Measurements from ENCODE around the gene SLC39A11.

SLC39A11 gene

GRCh38 chr17:72853440-72854415 is 238.8 kb downstream of the SLC39A11 start:
- Histone ChIP-seq H3K4me1 (ENCODE audit: control insufficient read depth, insufficient read depth, low read length) (no peaks in the 10 kb centered on the region), H3K27me3 (ENCODE audit: control insufficient read depth, insufficient read depth, low read length, poor library complexity, severe bottlenecking) (no peaks in the 10 kb centered on the region), H3K9me3 (ENCODE audit: control insufficient read depth, low read length) (no peaks in the 10 kb centered on the region), H3K36me3 (ENCODE audit: control insufficient read depth, insufficient read depth, low read length) (no peaks in the 10 kb centered on the region), H3K27ac (ENCODE audit: insufficient read depth, low read depth, low read length, poor library complexity, severe bottlenecking) (no peak overlapping the region), H3K4me3 (ENCODE audit: insufficient read depth, low read depth, low read length) (no peak overlapping the region)
- WGBS, 2 experiments = 88 to 89% methylated on average over 17 of the region's 17 CpGs

GRCh38 chr17:72852277-72852938 is 240.1 kb downstream of the SLC39A11 start:
- Histone ChIP-seq H3K4me1 (ENCODE audit: control insufficient read depth, insufficient read depth, low read length) (no peaks in the 10 kb centered on the region), H3K27ac (ENCODE audit: insufficient read depth, low read depth, low read length, poor library complexity, severe bottlenecking) (no peak overlapping the region), H3K36me3 (ENCODE audit: control insufficient read depth, insufficient read depth, low read length) (no peaks in the 10 kb centered on the region), H3K4me3 (ENCODE audit: insufficient read depth, low read depth, low read length) (no peak overlapping the region), H3K9me3 (ENCODE audit: control insufficient read depth, low read length) (no peaks in the 10 kb centered on the region), H3K27me3 (ENCODE audit: control insufficient read depth, insufficient read depth, low read length, poor library complexity, severe bottlenecking) (no peaks in the 10 kb centered on the region)
- 92 to 100% methylated on average over 5 of the region's 5 CpGs for WGBS, 2 experiments

- no peak overlapping the region for H3K27ac ChIP-seq (ENCODE audit: insufficient read depth, low read depth, low read length, poor library complexity, severe bottlenecking)
These were observed 241.9 kb downstream of the SLC39A11 start for GRCh38 chr17:72850410-72851118.

GRCh38 chr17:72846399-72846798 is 246.1 kb downstream of the SLC39A11 start:
- Histone ChIP-seq H3K9me3 (ENCODE audit: control insufficient read depth, low read length) (no peaks in the 10 kb centered on the region), H3K27ac (ENCODE audit: insufficient read depth, low read depth, low read length, poor library complexity, severe bottlenecking) (no peak overlapping the region), H3K4me3 (ENCODE audit: insufficient read depth, low read depth, low read length) (no peak overlapping the region), H3K27me3 (ENCODE audit: control insufficient read depth, insufficient read depth, low read length, poor library complexity, severe bottlenecking) (no peaks in the 10 kb centered on the region), H3K4me1 (ENCODE audit: control insufficient read depth, insufficient read depth, low read length) (no peaks in the 10 kb centered on the region), H3K36me3 (ENCODE audit: control insufficient read depth, insufficient read depth, low read length) (no peaks in the 10 kb centered on the region)
- 100% methylated on average over 1 of the region's 1 CpG for WGBS, 2 experiments

More at GRCh38 chr17:72850410-72851118, 241.9 kb downstream of the SLC39A11 start:
- Histone ChIP-seq H3K4me3 (ENCODE audit: insufficient read depth, low read depth, low read length) (no peak overlapping the region), H3K4me1 (ENCODE audit: control insufficient read depth, insufficient read depth, low read length) (no peaks in the 10 kb centered on the region), H3K27me3 (ENCODE audit: control insufficient read depth, insufficient read depth, low read length, poor library complexity, severe bottlenecking) (no peaks in the 10 kb centered on the region), H3K36me3 (ENCODE audit: control insufficient read depth, insufficient read depth, low read length) (no peaks in the 10 kb centered on the region), H3K9me3 (ENCODE audit: control insufficient read depth, low read length) (no peaks in the 10 kb centered on the region)
- 92 to 94% methylated on average over 10 of the region's 10 CpGs for WGBS, 2 experiments

GRCh38 chr17:72843591-72843990 is 248.9 kb downstream of the SLC39A11 start:
- WGBS, 2 experiments = 94 to 95% methylated on average over 6 of the region's 6 CpGs
- H3K4me3 ChIP-seq (ENCODE audit: insufficient read depth, low read depth, low read length) = no peak overlapping the region
- H3K4me1 ChIP-seq (ENCODE audit: control insufficient read depth, insufficient read depth, low read length) = no peaks in the 10 kb centered on the region
- no peaks in the 10 kb centered on the region for H3K27me3 ChIP-seq (ENCODE audit: control insufficient read depth, insufficient read depth, low read length, poor library complexity, severe bottlenecking)
- peaks cover 4% of the 10 kb centered on the region for H3K9me3 ChIP-seq (ENCODE audit: control insufficient read depth, low read length)
- no peak overlapping the region for H3K27ac ChIP-seq (ENCODE audit: insufficient read depth, low read depth, low read length, poor library complexity, severe bottlenecking)
- H3K36me3 ChIP-seq (ENCODE audit: control insufficient read depth, insufficient read depth, low read length) = no peaks in the 10 kb centered on the region

GRCh38 chr17:72840019-72840418 is 252.5 kb downstream of the SLC39A11 start:
- Histone ChIP-seq H3K4me1 (ENCODE audit: control insufficient read depth, insufficient read depth, low read length) (peaks cover 11% of the 10 kb centered on the region), H3K4me3 (ENCODE audit: insufficient read depth, low read depth, low read length) (no peak overlapping the region), H3K36me3 (ENCODE audit: control insufficient read depth, insufficient read depth, low read length) (no peaks in the 10 kb centered on the region), H3K27me3 (ENCODE audit: control insufficient read depth, insufficient read depth, low read length, poor library complexity, severe bottlenecking) (no peaks in the 10 kb centered on the region), H3K9me3 (ENCODE audit: control insufficient read depth, low read length) (peaks cover 4% of the 10 kb centered on the region), H3K27ac (ENCODE audit: insufficient read depth, low read depth, low read length, poor library complexity, severe bottlenecking) (no peak overlapping the region)

- no peak overlapping the region for H3K27ac ChIP-seq (ENCODE audit: insufficient read depth, low read depth, low read length, poor library complexity, severe bottlenecking)
- no peak overlapping the region for H3K4me3 ChIP-seq (ENCODE audit: insufficient read depth, low read depth, low read length)
- peaks cover 11% of the 10 kb centered on the region for H3K4me1 ChIP-seq (ENCODE audit: control insufficient read depth, insufficient read depth, low read length)
- WGBS, 2 experiments = 93 to 97% methylated on average over 2 of the region's 2 CpGs
- peaks cover 4% of the 10 kb centered on the region for H3K9me3 ChIP-seq (ENCODE audit: control insufficient read depth, low read length)
- no peaks in the 10 kb centered on the region for H3K36me3 ChIP-seq (ENCODE audit: control insufficient read depth, insufficient read depth, low read length)
- no peaks in the 10 kb centered on the region for H3K27me3 ChIP-seq (ENCODE audit: control insufficient read depth, insufficient read depth, low read length, poor library complexity, severe bottlenecking)
These were observed 253.3 kb downstream of the SLC39A11 start for GRCh38 chr17:72839131-72839725.

GRCh38 chr17:72838581-72838980 is 253.9 kb downstream of the SLC39A11 start:
- no peaks in the 10 kb centered on the region for H3K27me3 ChIP-seq (ENCODE audit: control insufficient read depth, insufficient read depth, low read length, poor library complexity, severe bottlenecking)
- H3K27ac ChIP-seq (ENCODE audit: insufficient read depth, low read depth, low read length, poor library complexity, severe bottlenecking) = no peak overlapping the region
- H3K36me3 ChIP-seq (ENCODE audit: control insufficient read depth, insufficient read depth, low read length) = no peaks in the 10 kb centered on the region
- 85 to 87% methylated on average over 5 of the region's 5 CpGs for WGBS, 2 experiments
- no peak overlapping the region for H3K4me3 ChIP-seq (ENCODE audit: insufficient read depth, low read depth, low read length)
- peaks cover 4% of the 10 kb centered on the region for H3K9me3 ChIP-seq (ENCODE audit: control insufficient read depth, low read length)
- H3K4me1 ChIP-seq (ENCODE audit: control insufficient read depth, insufficient read depth, low read length) = peaks cover 15% of the 10 kb centered on the region

GRCh38 chr17:72838068-72838467 is 254.4 kb downstream of the SLC39A11 start:
- no peak overlapping the region for H3K4me3 ChIP-seq (ENCODE audit: insufficient read depth, low read depth, low read length)
- 88 to 94% methylated on average over 4 to 5 of the region's 5 CpGs for WGBS, 2 experiments
- H3K27me3 ChIP-seq (ENCODE audit: control insufficient read depth, insufficient read depth, low read length, poor library complexity, severe bottlenecking) = no peaks in the 10 kb centered on the region
- H3K4me1 ChIP-seq (ENCODE audit: control insufficient read depth, insufficient read depth, low read length) = peaks cover 15% of the 10 kb centered on the region
- peaks cover 4% of the 10 kb centered on the region for H3K9me3 ChIP-seq (ENCODE audit: control insufficient read depth, low read length)
- H3K27ac ChIP-seq (ENCODE audit: insufficient read depth, low read depth, low read length, poor library complexity, severe bottlenecking) = no peak overlapping the region
- no peaks in the 10 kb centered on the region for H3K36me3 ChIP-seq (ENCODE audit: control insufficient read depth, insufficient read depth, low read length)
